GM12874 (cell line): ENCODE results near the gene KRTAP5-3.

Experiments used
- CTCF ChIP-seq: IDR thresholded peaks from 2 replicates; pipeline ENCODE4 v1.5.1; 2011; ENCODE audit warnings: low read depth, mild to moderate bottlenecking, control low read depth, low read length, moderate library complexity; ENCODE audit not compliant: insufficient read depth

Gene KRTAP5-3

GRCh38 chr11:1647901-1648652, 39.8 kb upstream of the KRTAP5-3 start:
- no peak for TF ChIP-seq CTCF

DNA sequence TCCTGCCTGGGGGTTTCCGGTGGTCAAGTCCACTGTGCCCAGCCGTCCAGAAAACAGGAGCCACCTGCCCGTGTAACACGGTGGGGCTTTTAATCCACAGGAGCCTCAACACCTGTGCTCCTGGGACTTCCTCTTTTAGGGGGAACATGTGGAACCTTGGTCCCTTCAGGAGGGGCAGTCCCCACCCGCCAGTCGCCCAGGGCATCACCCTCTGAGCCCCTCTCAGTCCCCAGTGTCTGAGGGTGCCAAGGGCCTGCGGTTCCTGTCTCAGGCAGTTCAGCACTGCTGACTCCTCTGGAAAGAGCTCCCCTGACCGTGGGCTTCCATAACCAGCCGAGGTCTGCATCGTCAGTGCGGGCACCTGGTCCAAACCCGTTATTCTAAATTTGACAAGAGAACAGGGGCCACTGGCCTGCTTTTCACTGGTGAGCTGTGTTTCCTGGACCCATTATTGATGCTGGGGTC, 37.1 kb upstream of the KRTAP5-3 start:
- no peak for TF ChIP-seq CTCF

DNA sequence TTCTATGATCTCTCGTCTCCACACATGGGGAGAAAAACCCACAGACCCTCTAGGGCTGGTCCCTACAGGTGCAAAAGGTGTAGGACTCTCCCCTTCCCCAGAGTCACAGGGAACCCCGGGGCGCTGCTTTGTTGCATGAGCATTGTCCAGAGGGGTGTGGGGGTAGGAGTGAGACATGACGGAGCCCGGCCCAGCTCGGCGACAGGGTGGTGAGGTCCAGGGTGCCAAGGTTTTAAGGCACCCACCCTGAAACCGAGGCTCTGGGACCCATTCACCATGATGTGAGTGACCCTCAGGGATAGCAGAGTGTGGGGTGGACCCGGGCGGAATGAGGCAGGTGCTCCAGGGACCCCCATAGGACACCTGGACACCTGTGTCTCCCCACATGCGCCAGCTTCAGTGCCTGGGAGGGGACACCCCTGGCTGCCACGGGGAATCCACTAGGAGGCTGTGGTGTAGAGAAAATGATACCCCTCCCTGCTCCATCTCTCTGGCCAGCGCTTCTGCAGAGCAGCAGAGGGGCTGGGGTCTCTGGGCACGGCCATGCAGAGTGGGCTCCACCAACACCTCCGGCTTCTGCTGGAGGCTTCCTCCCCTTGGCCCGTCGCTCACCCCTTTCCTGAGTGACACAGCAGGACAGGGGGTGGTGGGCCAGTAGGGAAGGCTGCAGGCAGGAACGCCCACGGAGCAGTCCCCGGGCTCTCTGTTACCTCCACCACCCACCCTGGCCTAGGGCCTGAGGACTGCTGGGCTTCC, 36.5 kb upstream of the KRTAP5-3 start:
- TF ChIP-seq CTCF: no peak

- TF ChIP-seq CTCF: no peak
Observed at GRCh38 chr11:1643146-1643690, 35.0 kb upstream of the KRTAP5-3 start.

DNA sequence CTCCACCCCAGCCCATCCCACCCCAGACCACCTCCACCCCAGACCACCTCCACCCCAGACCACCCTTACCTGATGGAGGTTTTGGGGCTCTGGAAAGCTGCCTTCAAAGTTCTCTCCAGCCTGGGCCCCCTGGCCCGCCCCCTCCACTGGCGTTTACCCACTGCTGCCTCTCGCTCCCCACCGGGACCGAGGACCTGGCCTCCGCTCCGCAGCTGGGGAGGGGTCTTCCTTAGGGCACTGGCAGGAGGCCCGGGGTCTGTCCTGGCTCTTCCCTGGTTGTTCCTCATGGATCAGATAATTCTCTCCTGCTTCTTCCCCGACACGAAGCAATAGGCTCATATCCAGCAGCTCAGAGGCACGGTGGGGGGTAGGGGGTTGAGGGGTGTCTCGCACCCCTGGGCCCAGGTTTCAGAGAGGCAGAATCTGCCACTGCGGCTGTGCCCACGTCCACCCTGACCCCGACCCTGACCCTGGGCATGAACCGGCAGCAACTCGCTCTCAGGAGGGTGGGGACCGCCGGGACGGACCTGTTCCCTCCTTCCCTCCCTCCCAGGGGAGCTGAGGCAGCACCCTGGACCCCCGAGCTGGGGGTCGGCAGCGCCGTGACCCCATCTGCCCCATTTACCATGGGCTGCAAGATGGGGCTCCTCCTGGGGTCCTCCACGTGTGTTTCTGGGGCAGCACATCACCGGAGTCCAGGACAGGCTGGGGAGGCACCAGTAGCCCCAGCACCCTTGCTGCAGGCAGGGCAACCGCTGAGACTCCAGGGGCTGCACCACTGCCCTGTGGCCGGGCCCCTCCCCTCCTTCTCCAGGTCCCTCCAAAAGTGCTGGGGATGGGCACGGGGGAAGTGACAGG, 34.3 kb upstream of the KRTAP5-3 start:
- no peak for TF ChIP-seq CTCF

- TF ChIP-seq CTCF: no peak
Observed at GRCh38 chr11:1641096-1641495, 32.8 kb upstream of the KRTAP5-3 start.
